HuH-7.5 (cell line): ENCODE data around the gene PPP1R3E.

Experiments
- DNase-seq: peaks from one replicate; pipeline ENCODE4 v3.0.0; 2011; ENCODE audit warnings: low spot score

The PPP1R3E gene

GRCh38 chr14:23248601-23249000 lies 54.1 kb downstream of the PPP1R3E start:
- DNase-seq = no peak
